K562 (cell line): ENCODE results near the gene CCDC102B. TPM values are rescaled to one million over a fixed set of nuclear protein-coding genes. Genes with fewer than 3 reads are reported as not detected.

Experiments used
- ATAC-seq: fragments of 200-7000 bp; cut with Tn5 transposase; 3 replicates; pipeline ENCODE4 v1.9.1; 2020; ENCODE audit warnings: moderate library complexity
- BruUV-seq: library from RNA; stranded (reverse); fragments of 400-500 nt; replicated peaks from 2 replicates; lab custom pipeline; 2021; lab: Mats Ljungman, UMichigan
- CTCF ChIA-PET: fragments of 300-600 bp; formaldehyde crosslinking; extraction: SDS; loops from one replicate; lab custom pipeline; 2021; ENCODE audit warnings: low intra/inter-chr PET ratio; lab: Yijun Ruan, JAX
- POLR2A ChIA-PET: fragments of 300-600, 350-650 bp; sonication (Branson Sonifier 250); formaldehyde crosslinking; extraction: SDS; loops from one replicate; lab custom pipeline; 2021; ENCODE audit warnings: antibody characterized with exemption, inconsistent platforms; lab: Yijun Ruan, JAX
- DNase-seq, 4 experiments: peaks; one replicate each; pipeline versions ENCODE4 v3.0.0 to v3.0.0-alpha.2; 2011 to 2018; ENCODE audit warnings: low spot score in 3 of 4, mixed read lengths in 3 of 4; ENCODE audit errors: extremely low read depth in 1 of 4
- FAIRE-seq: peaks from 2 replicates; lab custom pipeline; 2011; peaks lifted over from hg19 to GRCh38; lab: Jason Lieb, UNC
- H2AFZ ChIP-seq: 2 replicates; pipeline ENCODE4 v1.6.0; 2011; ENCODE audit warnings: low read depth, low read length, control low read depth, inconsistent platforms
- H3K27ac ChIP-seq: fragments of 200-600 bp; 3 replicates; pipeline ENCODE4 v1.8.0; 2011; ENCODE audit warnings: low read depth, mild to moderate bottlenecking, control low read depth, inconsistent platforms, low read length, moderate library complexity, mixed read lengths; ENCODE audit errors: extremely low read depth
- H3K27me3 ChIP-seq, 2 experiments: fragments of 300-600 bp in 1 of 2; 2 replicates in 1 of 2; 3 replicates in 1 of 2; pipeline versions ENCODE4 v1.6.0 to v1.8.0; 2011; ENCODE audit warnings: inconsistent platforms in 2 of 2, low read length in 2 of 2, mild to moderate bottlenecking in 1 of 2, mixed read lengths in 1 of 2, moderate library complexity in 1 of 2; ENCODE audit not compliant: control insufficient read depth in 2 of 2, insufficient read depth in 2 of 2
- H3K36me3 ChIP-seq: fragments of 300-600 bp; 3 replicates; pipeline ENCODE4 v1.8.0; 2011; ENCODE audit warnings: mild to moderate bottlenecking, low read length, inconsistent platforms; ENCODE audit not compliant: control insufficient read depth, insufficient read depth
- H3K4me1 ChIP-seq, 2 experiments: fragments of 200-600 bp in 1 of 2; replicated peaks in 1 of 2; 2 replicates in 1 of 2; 3 replicates in 1 of 2; pipeline versions ENCODE4 v1.5.1 to v1.8.0; 2011; ENCODE audit warnings: inconsistent platforms in 2 of 2, low read length in 2 of 2, mild to moderate bottlenecking in 1 of 2, mixed read lengths in 1 of 2, moderate library complexity in 1 of 2; ENCODE audit not compliant: control insufficient read depth in 2 of 2, insufficient read depth in 2 of 2
- H3K4me2 ChIP-seq: 2 replicates; pipeline ENCODE4 v1.6.1; 2011; ENCODE audit warnings: low read length, control low read depth, inconsistent platforms, mixed read lengths; ENCODE audit not compliant: insufficient read depth
- H3K4me3 ChIP-seq: fragments of 200-600 bp; sonication (generic), shearing (Covaris generic); 2 replicates; pipeline ENCODE4 v1.5.1; 2016; ENCODE audit warnings: control low read depth, inconsistent platforms
- H3K79me2 ChIP-seq: fragments of 200-600 bp; 3 replicates; pipeline ENCODE4 v1.8.0; 2011; ENCODE audit warnings: low read length, inconsistent platforms; ENCODE audit not compliant: control insufficient read depth, insufficient read depth
- H3K9ac ChIP-seq, 2 experiments: 2 replicates each; pipeline versions ENCODE4 v1.6.0 to v1.6.1; 2011; ENCODE audit warnings: low read depth in 2 of 2, low read length in 2 of 2, control low read depth in 1 of 2, inconsistent platforms in 1 of 2, mild to moderate bottlenecking in 1 of 2, mixed read lengths in 1 of 2; ENCODE audit not compliant: insufficient read depth in 1 of 2
- H3K9me1 ChIP-seq: one replicate; pipeline ENCODE4 v1.6.0; 2011; ENCODE audit warnings: inconsistent platforms, mild to moderate bottlenecking, low read length, moderate library complexity; ENCODE audit not compliant: control insufficient read depth, insufficient read depth
- H3K9me3 ChIP-seq: replicated peaks from 2 replicates; pipeline ENCODE4 v1.5.1; 2011; ENCODE audit warnings: low read depth, low read length, inconsistent platforms; ENCODE audit not compliant: control insufficient read depth, insufficient read depth
- H4K20me1 ChIP-seq: replicated peaks from 2 replicates; pipeline ENCODE4 v1.6.1; 2011; ENCODE audit warnings: low read length, inconsistent platforms, mixed read lengths; ENCODE audit not compliant: control insufficient read depth, insufficient read depth
- MIER1 ChIP-seq: fragments of 450-650 bp; IDR thresholded peaks from 2 replicates; pipeline ENCODE4 v1.6.1; 2016; ENCODE audit warnings: antibody characterized with exemption, mild to moderate bottlenecking, low read depth
- RBM15 ChIP-seq: fragments of 200-400 bp; formaldehyde crosslinking; IDR thresholded peaks from 2 replicates; pipeline ENCODE4 v1.6.1; 2018; ENCODE audit warnings: mild to moderate bottlenecking, low read length, moderate library complexity; ENCODE audit not compliant: insufficient read depth
- SMAD3 ChIP-seq: fragments of 450-650 bp; formaldehyde crosslinking; conservative IDR thresholded peaks from 2 replicates; pipeline ENCODE4 v1.4.0; 2020; ENCODE audit warnings: mild to moderate bottlenecking
- SNIP1 ChIP-seq: fragments of 450-650 bp; IDR thresholded peaks from 2 replicates; pipeline ENCODE4 v1.7.1; 2017; ENCODE audit warnings: low read depth, mild to moderate bottlenecking
- ZBTB40 ChIP-seq, 2 experiments: fragments of 450-650 bp in 1 of 2; sonication (generic) in 1 of 2; formaldehyde crosslinking in 1 of 2; IDR thresholded peaks; 2 replicates each; pipeline versions ENCODE4 v1.7.1 to v1.9.0; 2016 to 2022; ENCODE audit warnings: inconsistent platforms in 1 of 2, mild to moderate bottlenecking in 1 of 2, missing genetic modification reagents in 1 of 2
- WGBS: fragments of 100-300 bp; shearing (Covaris generic); methylation state at CpG from one replicate; pipeline ENCODE4 v1.1.6; 2016; ENCODE audit warnings: low coverage, mixed read lengths; ENCODE audit not compliant: insufficient coverage; ENCODE audit errors: missing lambda C conversion rate; 5-methylcytosine and 5-hydroxymethylcytosine counted together
- in situ Hi-C: fragments of 300-500 bp; cut with MboI; formaldehyde crosslinking; loops from 4 replicates; pipeline ENCODE4 v1.15.0; 2018; ENCODE audit warnings: inconsistent platforms, mixed read lengths
- intact Hi-C: fragments of 100-400 bp; cut with micrococcal nuclease; formaldehyde crosslinking; loops from 2 replicates; pipeline ENCODE4 v1.14.2; 2022
- polyA plus RNA-seq, 8 experiments: library from polyadenylated mRNA; depleted of rRNA in 4 of 8; stranded (reverse) in 5 of 8; unstranded in 3 of 8; fragments of >200 nt; fragmentation: Nextera tagmentation in 2 of 8; fragmentation: Illumina TruSeq in 1 of 8; extraction: Ambion mirVana in 2 of 8; extraction: Trizol in 1 of 8; gene quantifications; 2 replicates each; pipeline versions ENCODE4 v1.2.1 to v1.2.3, GENCODE V29; 2011 to 2014; ENCODE audit warnings: inconsistent platforms in 1 of 8, missing spikeins in 1 of 8
- total RNA-seq, 7 experiments: library from RNA; depleted of rRNA in 6 of 7; stranded (reverse); fragments of >200 nt in 6 of 7; fragmentation: Illumina TruSeq in 2 of 7; extraction: Trizol in 2 of 7; gene quantifications; 2 replicates each; pipeline versions ENCODE4 v1.2.1 to v1.2.3, GENCODE V29; 2011 to 2021; ENCODE audit warnings: low replicate concordance in 1 of 7

Gene CCDC102B
- total and polyA plus RNA-seq, 9 of the 15 experiments (the other 6 are each of a cell fraction or from before 2014, with no cell fraction given), result 0.18 to 1.5 (median 0.73) TPM

DNA sequence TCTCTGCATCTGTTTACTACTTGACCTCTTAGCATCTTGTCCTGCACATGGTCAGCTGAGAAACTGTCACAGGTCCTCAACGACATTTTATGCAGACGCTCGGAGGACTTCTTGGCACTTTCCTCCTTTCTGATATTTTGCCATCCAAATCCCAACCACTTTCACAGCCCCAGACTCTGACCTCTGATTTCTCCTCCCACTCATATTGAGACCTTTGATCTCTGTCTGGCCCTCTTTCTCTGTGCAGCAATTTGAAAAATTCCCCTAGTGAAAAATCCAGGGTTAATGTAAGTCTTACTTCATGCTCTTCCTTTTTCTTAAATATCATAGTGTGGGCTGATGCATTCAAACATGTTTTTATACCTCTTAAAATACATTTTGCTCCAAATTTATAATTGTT, 273.8 kb downstream of the CCDC102B start:
- Histone ChIP-seq H2AFZ (no peak overlapping the region), H3K36me3 (no peaks in the 10 kb centered on the region), H3K4me1 (no peaks in the 10 kb centered on the region), H3K9ac (no peak overlapping the region), H3K4me3 (no peak overlapping the region), H3K9me3 (no peaks in the 10 kb centered on the region), H4K20me1 (no peaks in the 10 kb centered on the region), H3K4me2 (no peak overlapping the region), H3K79me2 (no peaks in the 10 kb centered on the region), H3K27ac (no peak overlapping the region), H3K27me3 (no peaks in the 10 kb centered on the region), H3K9me1 (no peaks in the 10 kb centered on the region)
- intact Hi-C loops (no loop called here), in situ Hi-C loops (no loop called here)
- no peak for ATAC-seq
- ChIA-PET POLR2A (no interaction called here), CTCF (no interaction called here)
- DNase-seq, result no peak
- 0% methylated on average over 3 of the region's 3 CpGs for WGBS
- no peak for FAIRE-seq
- no TSS peak for BruUV-seq
- TF ChIP-seq SNIP1 (no peak), MIER1 (no peak), RBM15 (no peak), ZBTB40 (IDR thresholded peaks at IDR 0.05) (no peak), ZBTB40 (CRISPR knock-in tag; IDR thresholded peaks at IDR 0.05) (no peak), SMAD3 (CRISPR knock-in tag) (no peak)
